Activated CD4-positive, alpha-beta T cell treated with anti-CD3 and anti-CD28 coated beads, Interleukin-2, amount 50 U/mL, for 1 hour (primary cell): ENCODE results near the gene KLF9.

Experiments used
- DNase-seq: peaks from one replicate; pipeline ENCODE4 v3.0.0-alpha.2; 2020

KLF9 gene

GRCh38 chr9:70413799-70414775 is at the start of gene KLF9:
Gene KLF9 (minus strand): TSS chr9:70414657. CDS start chr9:70413363, 1,294 bp downstream.
- DNase-seq: peak; percentile 85

GRCh38 chr9:70463877-70464276 is 49.4 kb upstream of the KLF9 start:
- DNase-seq: no peak

DNA sequence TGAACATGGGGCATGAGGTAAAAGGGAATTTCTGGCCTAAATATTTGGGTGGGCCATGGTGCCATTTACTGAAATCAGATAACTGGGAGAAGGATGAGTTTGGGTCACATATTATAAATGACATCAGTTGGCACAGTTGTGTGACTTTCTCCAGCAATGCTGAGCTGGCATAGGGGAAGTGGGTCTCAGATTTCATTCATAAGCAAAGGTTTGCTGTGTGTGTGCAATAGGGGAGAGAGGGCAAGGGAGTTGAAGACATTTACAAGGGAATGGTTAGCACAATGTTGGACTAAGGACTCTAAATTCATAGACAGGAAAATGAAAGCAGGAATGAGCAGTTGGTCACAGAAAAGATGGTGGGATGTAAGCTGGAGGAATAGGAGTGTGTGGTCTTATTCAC is 47.8 kb upstream of the KLF9 start:
- no peak for DNase-seq

DNA sequence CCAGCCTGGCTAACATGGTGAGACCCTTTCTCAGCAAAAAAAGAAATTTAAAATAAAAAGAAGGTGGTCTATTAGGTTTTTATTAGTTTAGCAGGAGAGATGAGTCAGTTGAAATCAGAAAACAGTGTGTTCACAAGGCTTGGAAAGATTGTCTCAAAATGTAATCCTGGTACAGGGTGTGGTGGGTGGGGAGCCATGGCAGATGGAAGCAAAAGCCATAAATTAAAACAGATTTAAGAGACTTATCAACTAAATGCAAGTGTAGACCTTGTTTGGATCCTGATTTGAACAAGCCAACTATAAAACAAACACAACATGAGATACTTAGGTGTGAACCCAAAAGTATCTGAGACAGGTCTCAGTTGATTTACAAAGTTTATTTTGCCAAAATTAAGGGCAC is 42.8 kb upstream of the KLF9 start:
- no peak for DNase-seq

- DNase-seq: no peak
Measured at GRCh38 chr9:70455993-70456704, 41.7 kb upstream of the KLF9 start.

- no peak for DNase-seq
Measured at GRCh38 chr9:70452365-70452764, 37.9 kb upstream of the KLF9 start.

- no peak for DNase-seq
Measured at GRCh38 chr9:70451765-70452164, 37.3 kb upstream of the KLF9 start.

DNA sequence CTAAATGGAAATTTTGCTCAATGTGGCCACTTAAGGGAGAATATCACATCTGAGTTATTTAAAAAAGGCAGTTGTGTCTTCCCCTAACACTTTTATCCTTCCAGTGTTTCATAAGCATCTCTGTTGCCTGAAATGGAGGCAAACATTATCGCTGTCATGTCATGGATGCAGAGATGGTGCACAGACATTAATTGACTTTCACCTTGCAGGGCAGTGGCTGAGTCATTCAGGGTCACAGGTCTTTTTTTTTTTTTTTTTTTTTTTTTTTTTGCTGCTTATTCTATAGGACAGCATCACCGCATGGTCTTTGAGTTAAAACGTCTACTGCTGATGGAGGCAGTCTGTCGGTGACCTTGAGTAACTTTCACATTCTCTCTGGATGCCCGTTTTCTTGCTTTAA is 36.3 kb upstream of the KLF9 start:
- no peak for DNase-seq

- DNase-seq: no peak
Measured at GRCh38 chr9:70449461-70449860, 35.0 kb upstream of the KLF9 start.

DNA sequence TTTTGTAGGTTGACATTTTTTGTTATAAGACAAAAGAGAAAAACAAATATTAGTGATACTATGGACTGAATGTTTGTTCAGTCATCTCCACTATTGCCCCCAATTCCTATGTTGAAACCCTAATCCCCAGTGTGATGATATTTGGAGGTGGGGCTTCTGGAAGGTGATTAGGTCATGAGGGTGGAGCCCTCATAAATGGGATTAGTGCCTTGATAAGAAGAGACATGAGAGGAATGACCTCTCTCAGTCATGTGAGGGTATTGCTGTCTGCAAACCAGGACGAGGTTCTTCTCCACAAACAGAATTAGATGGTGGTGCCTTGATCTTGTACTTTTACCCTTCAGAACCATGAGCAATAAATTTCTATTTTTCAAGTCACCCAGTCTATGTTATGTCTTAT is 34.5 kb upstream of the KLF9 start:
- DNase-seq: no peak

DNA sequence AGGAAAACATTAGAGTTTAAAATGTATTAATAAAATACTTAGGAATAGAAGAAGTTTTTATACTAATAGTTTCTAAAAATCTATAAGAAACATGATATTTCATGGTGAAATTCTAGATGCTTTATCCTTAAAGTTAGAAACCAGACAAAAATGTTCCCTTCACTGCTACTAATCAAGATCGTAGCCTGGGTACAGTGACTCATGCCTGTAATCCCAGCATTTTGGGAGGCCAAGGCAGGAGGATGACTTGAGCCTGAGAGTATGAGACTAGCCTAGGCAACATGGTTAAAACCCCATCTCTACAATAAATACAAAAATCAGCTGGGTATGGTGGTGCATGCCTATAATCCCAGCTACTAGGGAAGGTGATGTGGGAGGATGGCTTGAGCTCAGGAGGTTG is 30.4 kb upstream of the KLF9 start:
- DNase-seq: no peak

DNA sequence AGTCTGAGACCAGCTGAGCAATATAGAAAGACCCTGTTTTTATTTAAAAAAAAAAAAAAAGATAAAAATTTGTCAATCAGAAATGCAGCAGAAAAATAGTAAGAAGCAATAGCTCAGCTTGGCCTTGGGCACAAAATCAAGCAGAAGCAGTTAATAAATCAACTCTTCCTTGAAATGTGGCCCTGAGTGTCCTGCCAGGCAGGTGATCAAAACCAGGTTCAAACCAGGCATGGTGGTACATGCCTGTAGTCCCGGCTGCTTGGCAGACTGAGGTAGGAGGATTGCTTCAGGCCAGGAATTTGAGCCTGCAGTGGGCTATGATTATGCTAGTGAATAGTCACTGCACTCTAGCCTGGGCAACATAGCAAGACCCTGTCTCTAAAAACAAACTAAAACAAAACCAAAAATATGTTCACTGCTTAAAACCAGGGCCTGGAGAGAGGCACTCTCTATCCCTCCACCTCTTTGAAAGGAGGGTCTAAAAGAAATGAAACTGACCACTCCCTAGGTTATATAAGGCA is 27.9 kb upstream of the KLF9 start:
- DNase-seq: no peak

DNA sequence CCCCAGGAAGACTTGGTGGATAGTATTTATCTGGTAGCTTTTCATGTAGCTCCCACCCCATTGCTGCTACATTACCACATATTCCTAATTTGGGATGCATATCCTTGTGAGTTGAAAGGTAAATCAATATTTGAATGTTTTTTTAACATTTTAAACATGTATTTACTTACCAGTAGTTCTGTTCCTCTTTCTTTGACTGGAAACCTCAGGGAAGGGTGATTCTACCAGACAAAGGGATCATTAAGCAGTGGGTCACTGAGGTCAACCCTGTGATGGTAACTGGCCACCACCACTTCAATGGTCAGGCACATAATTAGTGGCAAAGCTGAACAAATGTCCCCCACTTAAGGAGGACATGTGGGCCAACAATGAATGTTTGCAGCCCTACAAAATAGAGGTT is 27.2 kb upstream of the KLF9 start:
- no peak for DNase-seq

DNA sequence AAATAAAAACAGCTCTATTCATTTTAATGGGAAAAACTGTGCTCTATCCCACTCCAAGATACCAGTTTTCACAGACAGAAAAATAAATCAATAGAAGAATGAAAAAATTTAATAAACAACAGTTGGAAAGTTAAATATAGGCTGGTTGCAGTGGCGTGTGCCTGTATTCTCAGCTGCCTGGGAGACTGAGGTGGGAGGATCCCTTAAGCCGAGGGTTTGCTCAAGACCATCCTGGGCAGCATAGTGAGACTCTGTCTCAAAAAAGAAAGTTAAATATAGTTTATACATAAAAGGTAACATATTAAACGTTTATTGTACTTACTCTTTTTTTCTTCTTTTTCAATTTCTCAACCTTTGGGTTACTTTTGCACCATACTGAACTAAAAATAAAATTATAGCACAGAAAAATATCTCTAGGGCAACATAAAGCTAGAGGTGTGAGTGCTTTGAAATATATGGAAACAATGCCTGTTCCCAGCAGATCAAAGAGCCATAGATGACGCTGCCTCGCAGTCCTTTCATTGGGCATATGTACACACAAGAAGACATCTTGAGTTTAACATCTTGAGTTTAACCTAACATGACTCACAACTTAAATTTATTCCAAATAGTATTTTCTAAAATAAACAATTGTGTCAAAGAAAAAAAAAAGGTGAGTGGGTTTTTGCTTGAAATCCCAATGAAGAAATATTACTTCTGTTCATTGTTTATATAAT is 25.7 kb upstream of the KLF9 start:
- DNase-seq: no peak

- no peak for DNase-seq
Measured at GRCh38 chr9:70438341-70438928, 24.0 kb upstream of the KLF9 start.

DNA sequence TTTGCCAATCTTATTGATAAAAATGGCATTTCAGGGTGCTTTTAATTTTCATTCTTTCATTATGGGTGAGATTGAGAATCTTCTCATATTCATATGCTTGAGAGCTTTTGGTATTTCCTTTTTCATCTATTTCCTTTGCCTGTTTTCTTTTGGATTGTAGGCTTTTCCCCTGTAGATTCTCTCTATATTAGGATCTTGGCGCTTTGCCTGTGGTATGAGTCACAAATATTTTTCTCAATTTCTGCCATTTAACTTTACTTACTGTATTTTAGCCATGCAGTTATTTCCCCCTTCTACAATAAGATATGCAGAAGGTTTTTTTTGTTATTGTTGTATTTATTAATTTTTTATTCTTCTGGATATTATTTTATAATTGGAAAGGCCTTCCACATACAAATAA is 21.5 kb upstream of the KLF9 start:
- no peak for DNase-seq

- no peak for DNase-seq
Measured at GRCh38 chr9:70429899-70430298, 15.4 kb upstream of the KLF9 start.

GRCh38 chr9:70428781-70429180 is 14.3 kb upstream of the KLF9 start:
- DNase-seq: no peak

DNA sequence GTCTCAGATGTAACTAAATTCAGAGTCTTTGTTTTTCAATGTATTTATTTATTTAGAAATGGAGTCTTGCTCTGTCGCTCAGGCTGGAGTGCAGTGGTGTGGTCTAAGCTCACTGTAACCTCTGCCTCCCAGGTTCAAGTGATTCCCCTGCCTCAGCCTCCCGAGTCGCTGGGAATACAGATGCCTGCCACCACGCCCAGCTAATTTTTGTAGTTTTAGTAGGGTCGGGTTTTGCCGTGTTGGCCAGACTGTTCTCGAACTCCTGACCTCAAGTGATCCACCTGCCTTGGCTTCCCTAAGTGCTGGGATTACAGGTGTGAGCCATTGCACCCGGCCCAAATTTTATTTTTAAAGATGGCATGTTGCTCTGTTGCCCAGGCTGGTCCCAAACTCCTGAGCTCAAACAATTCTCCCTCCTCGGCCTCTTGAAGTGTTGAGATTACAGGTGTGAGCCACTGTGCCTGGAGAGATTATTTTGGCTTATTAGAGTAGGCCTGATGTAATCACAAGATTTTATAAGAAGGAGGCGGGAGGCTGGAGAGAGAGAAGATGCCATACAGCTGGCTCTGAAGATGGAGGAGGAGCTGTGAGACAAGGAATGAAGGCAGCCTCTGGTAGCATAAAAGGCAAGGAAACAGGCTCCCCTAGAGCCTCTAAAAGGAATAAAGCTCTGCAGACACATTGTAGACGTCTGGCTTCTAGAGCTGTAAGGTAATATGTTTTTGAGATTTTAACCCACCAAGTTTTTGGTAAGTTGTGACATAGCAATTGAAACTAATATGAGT is 12.9 kb upstream of the KLF9 start:
- no peak for DNase-seq

GRCh38 chr9:70425192-70425591 is 10.7 kb upstream of the KLF9 start:
- no peak for DNase-seq

DNA sequence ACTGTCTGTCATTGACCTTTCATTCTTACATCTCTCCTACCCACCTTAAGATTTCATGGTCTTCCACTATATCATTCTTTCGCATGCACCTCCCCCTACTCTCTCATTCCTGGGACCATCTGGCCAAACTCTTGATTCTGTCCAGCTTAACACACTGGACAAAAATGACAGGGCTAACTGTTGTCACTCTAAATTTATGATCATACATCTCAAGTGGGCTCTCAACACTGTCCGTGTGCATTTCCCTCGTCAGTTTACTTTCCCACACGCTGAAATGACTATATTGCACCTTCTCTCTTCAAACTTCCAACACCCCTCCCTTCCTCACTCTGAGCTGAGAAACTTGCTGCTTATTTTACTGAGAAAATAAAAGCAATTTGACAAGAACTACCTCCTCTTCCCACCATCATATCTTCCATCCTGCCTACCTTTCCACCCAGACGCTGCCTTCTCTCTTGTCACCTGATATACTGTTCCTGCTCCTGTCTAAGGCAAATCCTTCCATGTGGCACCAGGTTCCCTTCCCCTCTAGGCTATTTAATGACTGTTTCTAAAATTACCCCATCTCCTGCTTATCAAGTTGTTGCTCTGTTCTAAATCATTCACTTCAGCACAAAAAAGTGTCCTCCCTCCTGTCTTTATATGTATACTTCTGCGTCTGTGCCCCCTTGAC is 8.1 kb upstream of the KLF9 start:
- no peak for DNase-seq
